GM18909 (cell line): Measurements from ENCODE around the gene DIP2A.
"Not testable (repeated sequence)": the region's sequence is repeated elsewhere in the genome, so short reads cannot be mapped to it uniquely, and the experiment has no call there.

Experiments used
- ATAC-seq: cut with Tn5 transposase; IDR thresholded peaks from one replicate; pipeline ENCODE4 v1.9.1; 2021; ENCODE audit warnings: mild to moderate bottlenecking; ENCODE audit not compliant: unreplicated experiment, poor library complexity

Gene DIP2A

GRCh38 chr21:46517361-46517760 lies 58.7 kb downstream of the DIP2A start:
- no peak for ATAC-seq

DNA sequence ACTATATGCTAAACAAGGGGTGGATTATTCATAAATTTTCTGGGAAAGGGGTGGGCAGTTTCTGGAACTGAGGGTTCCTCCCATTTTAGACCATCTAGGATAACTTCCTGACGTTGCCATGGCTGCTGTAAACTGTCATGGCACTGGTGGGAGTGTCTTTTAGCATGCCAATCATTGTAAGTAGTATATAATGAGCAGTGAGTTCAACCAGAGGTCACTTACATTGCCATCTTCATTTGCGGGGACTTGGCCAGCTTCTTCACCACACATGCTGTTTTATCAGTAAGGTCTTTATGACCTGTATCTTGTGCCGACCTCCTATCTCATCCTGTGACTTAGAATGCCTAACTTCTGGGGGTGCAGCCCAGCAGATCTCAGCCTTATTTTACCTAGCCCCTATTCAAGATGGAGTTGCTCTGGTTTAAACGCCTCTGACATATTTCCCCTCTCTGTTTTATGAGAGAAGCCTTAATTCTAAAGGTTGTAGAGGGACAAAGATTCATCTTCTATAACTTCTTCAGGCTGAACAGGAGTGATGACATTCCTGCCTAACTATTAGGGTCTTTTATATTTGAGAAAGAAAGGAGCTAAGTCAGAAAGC lies 60.4 kb downstream of the DIP2A start:
- ATAC-seq = no peak

- not testable (repeated sequence) for ATAC-seq
These were observed 68.7 kb downstream of the DIP2A start for GRCh38 chr21:46527393-46527792.

- ATAC-seq = no peak
These were observed 69.1 kb downstream of the DIP2A start for GRCh38 chr21:46527801-46528200.

GRCh38 chr21:46532080-46532479 lies 73.4 kb downstream of the DIP2A start:
- no peak for ATAC-seq

GRCh38 chr21:46537026-46537425 lies 78.3 kb downstream of the DIP2A start:
- ATAC-seq = no peak

GRCh38 chr21:46538262-46538661 lies 79.6 kb downstream of the DIP2A start:
- ATAC-seq = no peak

GRCh38 chr21:46538851-46539666 lies 80.4 kb downstream of the DIP2A start:
- ATAC-seq = no peak

DNA sequence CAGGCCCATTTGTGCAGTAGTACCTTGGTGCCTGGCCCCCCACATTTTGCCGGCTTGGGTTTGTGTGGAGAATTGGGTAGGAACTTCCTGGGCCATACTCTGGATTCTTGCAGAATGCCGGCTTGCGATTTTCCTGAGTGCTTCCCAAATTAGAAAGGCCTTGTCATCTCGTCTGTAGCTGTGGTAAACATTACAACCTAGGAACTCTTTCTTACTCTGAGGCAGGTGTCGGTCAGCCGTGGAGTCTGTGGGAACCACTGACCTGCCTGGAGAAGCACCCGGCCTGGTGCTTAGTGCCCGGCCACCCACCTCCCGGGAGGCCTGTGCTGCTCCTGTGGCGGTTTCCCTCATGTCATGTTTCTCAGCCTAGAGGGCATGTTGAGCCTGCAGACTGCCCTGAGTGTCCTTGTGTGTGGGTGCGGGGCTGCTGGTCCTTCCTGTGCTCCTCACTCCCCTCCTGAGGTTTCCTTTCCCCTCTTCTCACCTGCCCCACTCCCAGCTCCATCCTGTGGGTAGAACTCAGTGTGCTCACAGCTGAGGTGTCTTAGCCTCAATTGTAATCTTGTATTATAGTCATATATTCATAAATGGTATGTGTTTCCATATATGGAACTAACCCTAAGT lies 81.5 kb downstream of the DIP2A start:
- no peak for ATAC-seq

DNA sequence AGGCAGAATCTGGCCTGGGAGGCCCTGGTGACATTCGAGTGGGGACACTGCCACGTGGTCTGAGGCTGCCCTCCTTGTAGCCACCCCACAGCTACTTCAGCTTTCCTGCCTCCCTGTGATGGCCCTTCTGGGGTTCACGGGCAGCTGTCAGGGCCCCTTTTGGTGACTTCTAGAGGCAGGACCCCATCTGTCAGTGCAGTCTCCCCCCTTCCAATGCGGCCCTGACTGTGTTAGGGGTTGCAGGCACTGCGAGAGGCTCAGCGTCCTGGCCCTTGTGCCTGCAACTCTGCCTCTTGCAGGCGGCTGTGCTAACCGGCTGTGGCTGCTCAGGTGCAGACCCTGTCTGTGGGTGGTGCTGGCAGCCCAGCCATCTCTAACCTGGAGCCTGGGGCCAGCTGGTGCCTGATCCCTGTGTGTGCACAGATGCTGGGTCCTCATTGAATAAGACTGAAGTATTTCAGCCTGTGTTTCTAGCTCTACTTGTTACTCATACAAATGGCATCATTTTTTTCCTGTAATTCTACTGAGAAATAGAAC lies 84.0 kb downstream of the DIP2A start:
- no peak for ATAC-seq

GRCh38 chr21:46543306-46543705 lies 84.6 kb downstream of the DIP2A start:
- ATAC-seq = no peak

DNA sequence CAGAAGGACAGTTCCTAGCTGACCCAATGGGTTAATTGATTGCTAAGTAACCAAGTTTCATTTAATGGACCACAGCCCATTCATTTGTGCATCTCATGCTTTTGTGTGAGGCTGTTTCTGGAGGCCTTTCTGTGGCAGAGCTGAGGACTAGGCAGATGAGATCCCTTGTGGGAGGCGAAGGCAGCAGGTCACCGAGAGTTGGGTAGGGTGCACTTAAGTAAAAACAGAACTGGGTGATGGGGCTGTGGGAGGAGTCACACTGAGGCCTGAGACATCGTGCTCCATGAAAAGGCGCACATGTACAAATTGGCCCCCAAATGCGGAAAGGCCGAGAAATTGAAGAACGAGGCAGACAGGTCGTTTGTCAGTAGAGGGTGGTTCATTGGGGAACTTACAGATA lies 85.3 kb downstream of the DIP2A start:
- no peak for ATAC-seq

DNA sequence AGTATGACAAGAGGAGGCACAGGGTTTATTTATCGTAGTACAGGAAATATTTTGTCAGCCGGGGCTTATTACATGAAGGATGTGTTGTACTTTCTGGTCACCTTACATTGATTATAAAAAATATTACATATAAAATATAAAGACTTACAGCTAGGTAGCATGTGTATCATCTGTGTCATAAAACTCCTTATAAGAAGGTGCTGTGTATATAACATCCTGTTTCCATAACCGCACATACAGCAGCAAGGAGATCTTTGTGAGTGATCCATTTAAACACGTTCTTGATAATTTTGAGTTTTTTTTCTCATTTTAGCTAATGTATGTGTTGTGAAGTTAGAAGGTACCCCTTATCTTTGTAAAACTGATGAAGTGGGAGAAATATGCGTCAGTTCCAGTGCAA lies 86.1 kb downstream of the DIP2A start:
- no peak for ATAC-seq

DNA sequence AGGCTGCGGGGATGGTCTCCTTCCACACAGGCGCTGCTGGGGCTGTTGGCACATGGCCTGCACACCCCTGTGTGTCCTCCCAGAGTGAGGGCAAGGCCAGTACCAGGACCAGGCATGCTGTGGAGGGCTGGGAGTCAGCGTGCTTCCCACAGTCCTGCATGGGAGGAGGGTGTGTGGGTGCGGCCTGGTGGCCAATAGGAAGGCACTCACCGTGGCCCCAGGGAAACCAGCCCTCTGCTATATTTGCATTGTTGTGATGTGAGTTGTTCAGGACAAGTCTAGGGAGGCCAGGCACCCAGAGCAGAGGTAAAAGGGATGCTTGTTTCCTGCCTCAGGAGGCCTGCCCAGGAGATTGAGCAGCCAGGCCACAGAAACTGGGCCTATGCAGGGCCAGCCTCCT lies 86.7 kb downstream of the DIP2A start:
- no peak for ATAC-seq

- no peak for ATAC-seq
These were observed 87.2 kb downstream of the DIP2A start for GRCh38 chr21:46545911-46546310.

DNA sequence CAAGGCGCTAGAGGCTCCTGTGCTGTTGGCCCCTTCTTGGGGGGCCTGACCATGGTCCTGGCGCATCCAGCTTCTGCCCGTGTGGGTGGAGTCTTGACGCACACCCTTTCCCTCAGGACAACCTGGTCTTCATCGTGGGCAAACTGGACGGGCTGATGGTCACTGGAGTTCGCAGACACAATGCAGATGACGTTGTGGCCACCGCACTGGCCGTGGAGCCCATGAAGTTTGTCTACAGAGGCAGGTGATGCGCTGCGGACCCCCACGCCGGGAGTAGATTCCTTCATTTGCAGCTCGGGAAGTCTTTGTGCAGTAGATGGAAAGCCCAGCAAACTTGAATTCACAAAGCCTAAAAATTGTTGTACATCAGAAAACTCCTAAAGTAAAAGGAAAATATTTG lies 88.1 kb downstream of the DIP2A start:
- ATAC-seq = no peak

DNA sequence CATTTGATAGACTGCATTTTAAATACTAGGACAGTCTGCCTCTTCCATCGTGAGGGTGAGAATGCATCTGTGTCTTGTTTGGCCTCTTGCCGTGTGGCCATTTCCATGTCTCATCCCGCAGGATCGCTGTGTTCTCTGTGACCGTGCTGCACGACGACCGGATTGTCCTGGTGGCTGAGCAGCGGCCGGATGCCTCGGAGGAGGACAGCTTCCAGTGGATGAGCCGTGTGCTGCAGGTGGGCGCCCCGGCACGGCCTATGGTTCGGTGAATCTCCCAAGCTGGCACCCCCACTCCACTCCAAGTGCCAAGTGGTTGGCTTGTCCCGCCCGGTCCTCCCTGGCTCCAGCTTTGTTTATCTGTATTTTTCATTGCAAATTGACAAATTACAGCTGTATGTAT lies 91.0 kb downstream of the DIP2A start:
- no peak for ATAC-seq

DNA sequence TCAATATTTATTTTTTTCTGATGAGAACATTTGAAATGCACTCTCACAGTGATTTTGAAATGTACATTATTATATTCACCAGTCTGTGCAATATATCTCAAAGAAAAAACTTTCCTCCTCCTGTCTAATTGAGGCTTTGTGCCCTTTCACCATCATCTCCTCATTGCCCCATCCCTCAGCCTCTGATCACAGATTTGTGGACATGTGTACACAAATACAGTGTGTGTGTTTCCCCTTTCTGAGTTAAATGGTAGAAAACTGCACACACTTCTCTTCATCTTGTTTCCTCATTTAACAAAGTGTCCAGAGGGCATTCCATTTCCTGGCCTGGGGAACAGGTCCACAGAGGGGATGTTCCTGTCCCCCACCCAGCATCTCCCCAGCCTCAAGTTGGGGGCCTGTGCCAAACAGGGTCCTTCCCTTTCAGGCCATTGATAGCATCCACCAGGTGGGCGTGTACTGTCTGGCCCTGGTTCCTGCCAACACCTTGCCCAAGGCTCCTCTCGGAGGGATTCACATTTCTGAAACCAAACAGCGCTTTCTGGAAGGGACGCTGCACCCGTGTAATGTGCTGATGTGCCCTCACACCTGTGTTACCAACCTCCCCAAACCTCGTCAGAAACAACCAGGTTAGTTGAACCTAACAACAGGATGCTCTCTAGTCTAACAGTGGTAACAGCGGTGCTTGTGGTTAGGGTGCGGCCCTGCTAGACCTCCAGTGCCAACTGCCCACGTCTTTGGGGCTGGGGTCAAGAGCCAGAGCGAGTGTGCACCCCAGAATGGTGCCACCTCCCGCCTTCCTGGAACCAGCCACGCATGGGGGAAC lies 91.6 kb downstream of the DIP2A start:
- ATAC-seq = no peak

- peak; percentile 44 for ATAC-seq
These were observed 93.0 kb downstream of the DIP2A start for GRCh38 chr21:46551636-46552241.

- no peak for ATAC-seq
These were observed 93.6 kb downstream of the DIP2A start for GRCh38 chr21:46552274-46552673.
